DLD1 (cell line): ENCODE results near the gene HMCN1.

Experiments
- in situ Hi-C: cut with HindIII; loops from 2 replicates; pipeline ENCODE4 v1.10.0; 2017; ENCODE audit warnings: low sequenced_read_pairs

HMCN1 gene

DNA sequence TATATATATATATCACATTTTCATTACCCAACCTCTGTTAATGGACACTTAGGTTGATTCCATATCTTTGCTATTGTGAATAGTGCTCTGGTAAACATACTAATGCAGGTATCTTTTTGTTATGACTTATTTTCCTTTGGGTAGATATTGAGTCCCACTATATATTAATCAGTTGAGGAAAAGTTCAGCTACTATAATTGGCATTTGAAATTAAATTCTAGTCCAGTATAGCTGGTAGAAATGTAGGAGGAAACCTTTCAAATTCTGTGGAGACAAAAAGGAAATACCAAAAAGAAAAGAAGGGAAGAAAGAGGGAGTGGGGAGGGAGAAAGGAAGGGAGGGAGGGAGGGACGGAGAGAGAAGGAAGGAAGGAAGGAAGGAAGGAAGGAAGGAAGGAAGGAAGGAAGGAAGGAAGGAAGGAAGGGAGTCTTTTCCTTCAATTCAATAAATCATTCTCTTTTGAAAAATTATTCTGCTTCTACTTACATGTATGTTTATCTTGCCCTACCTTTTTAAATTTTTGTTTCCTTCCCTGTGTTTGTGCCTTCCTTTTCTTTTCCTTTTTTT lies 329.0 kb downstream of the HMCN1 start:
- in situ Hi-C loops = no loop called here

DNA sequence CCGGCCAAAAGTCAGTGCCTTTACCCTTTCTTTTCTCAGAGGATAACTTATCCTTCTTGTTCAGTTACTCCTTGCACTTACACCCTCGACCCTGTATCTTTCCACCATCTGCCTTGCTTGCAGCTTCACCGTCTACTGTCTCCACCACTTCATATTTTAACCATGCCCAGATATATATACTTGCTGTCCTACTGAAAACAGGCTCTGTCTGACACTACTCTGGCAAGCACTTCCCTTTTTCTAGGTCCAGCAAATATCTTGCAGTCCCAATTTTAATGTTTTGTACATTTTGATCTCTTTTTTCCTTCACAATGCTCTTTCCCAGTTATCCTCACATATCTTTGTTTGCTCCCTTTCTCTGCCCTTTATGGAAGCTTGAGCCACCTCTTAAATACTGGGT lies 332.2 kb downstream of the HMCN1 start:
- in situ Hi-C loops = no loop called here

- in situ Hi-C loops = no loop called here
These were observed 339.5 kb downstream of the HMCN1 start for GRCh38 chr1:186073697-186074096.

DNA sequence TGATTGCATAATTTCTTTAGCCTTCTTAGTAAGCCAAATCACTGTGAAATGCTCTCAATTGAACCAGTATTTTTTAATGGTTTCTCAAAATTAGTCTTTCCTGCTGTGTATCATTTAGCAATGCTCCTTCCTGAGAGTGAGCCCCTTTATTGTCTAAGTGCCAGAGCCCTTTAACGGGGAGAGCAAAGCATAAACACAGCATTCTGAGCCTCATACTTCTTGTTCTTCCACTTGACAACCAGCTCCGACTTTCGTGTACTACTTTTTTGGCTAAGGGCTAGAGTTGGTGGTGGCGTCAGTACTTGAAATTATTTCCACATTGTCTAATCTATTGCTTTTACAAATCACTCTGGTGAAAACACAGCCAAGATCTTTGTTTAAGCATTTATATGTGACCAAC lies 341.8 kb downstream of the HMCN1 start:
- in situ Hi-C loops = no loop called here

- in situ Hi-C loops = no loop called here
These were observed 344.1 kb downstream of the HMCN1 start for GRCh38 chr1:186078245-186078644.

DNA sequence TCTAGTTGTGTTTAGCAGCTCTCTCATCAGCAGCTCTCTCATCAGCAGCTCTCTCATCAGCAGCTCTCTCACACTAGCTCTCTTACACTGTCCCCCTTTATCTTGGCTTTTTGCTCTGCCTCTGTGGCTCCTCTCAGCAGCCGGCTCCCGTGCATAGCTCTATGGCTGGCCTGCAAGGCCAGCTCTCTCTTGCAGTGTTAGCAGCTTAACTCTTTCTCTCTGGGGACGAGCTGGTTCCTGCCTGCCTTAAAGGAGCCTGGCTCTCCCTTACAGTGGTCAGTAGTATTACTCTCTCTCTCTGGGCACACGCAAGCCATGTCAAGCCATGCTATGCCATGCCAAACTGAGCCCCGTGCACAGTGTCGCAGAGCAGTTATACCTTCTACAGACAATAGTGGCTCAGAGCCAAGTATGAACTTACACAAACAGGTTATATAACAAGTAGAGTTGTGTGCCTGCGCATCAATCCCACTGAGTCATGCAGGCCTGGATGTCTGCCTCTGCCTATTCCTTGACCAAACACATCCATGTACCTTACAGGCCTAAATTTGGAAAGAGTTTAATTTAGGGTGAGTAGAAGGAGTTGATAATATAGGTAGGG lies 345.0 kb downstream of the HMCN1 start:
- in situ Hi-C loops = no loop called here

- in situ Hi-C loops = no loop called here
These were observed 348.2 kb downstream of the HMCN1 start for GRCh38 chr1:186082235-186082937.

- in situ Hi-C loops = no loop called here
These were observed 352.4 kb downstream of the HMCN1 start for GRCh38 chr1:186086583-186086982.

- in situ Hi-C loops = no loop called here
These were observed 355.7 kb downstream of the HMCN1 start for GRCh38 chr1:186089940-186090339.

- in situ Hi-C loops = no loop called here
These were observed 357.1 kb downstream of the HMCN1 start for GRCh38 chr1:186091222-186091720.

DNA sequence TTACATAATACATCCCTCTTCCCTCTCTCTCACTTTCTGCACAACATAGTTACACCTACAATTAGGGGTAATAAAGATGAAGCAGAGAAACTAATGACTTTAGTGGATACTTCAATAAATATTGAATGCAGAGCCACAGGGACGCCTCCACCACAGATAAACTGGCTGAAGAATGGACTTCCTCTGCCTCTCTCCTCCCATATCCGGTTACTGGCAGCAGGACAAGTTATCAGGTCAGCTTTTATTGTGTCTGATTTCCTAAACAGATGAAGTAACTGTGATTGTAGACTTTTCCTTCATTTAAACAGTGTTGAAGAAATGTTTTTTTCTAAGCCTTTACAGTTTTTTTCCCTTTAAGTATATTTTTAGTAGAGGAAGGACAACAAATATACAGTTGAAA lies 359.2 kb downstream of the HMCN1 start:
- in situ Hi-C loops = no loop called here

DNA sequence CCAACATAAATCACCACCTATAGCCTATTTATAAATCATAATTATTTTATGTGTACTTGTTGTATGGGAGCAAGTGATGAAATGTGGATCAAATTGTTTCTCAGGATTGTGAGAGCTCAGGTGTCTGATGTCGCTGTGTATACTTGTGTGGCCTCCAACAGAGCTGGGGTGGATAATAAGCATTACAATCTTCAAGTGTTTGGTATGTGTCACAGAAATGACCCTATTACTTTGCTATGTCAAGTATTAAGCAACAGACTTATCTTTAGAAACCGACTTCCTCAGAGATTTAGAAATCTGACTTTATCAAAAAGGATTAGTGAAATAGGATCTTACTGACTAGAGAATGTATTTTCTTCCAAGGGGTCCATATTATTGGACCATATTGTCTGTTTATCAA lies 360.0 kb downstream of the HMCN1 start:
- in situ Hi-C loops = no loop called here

- in situ Hi-C loops = no loop called here
These were observed 365.3 kb downstream of the HMCN1 start for GRCh38 chr1:186099336-186100104.

DNA sequence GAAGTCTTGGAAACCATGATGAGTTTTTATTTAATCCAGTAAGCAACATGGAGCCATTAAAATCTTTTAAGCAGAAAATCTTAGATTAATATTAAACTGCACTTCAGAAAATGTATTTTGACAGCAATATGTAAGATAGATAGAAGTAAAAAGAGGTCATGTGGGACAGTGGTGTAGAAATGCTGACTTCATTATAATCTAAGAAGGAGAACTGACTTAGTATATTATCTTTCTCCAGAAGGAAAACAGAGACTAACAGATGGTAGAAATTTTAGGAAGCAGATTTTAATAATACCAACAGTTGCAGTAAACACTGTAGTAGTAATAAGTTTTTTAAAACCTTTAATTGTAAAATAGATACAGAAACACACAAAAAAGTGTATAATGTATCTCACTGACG lies 367.9 kb downstream of the HMCN1 start:
- in situ Hi-C loops = no loop called here

- in situ Hi-C loops = no loop called here
These were observed 368.5 kb downstream of the HMCN1 start for GRCh38 chr1:186102547-186103148.

DNA sequence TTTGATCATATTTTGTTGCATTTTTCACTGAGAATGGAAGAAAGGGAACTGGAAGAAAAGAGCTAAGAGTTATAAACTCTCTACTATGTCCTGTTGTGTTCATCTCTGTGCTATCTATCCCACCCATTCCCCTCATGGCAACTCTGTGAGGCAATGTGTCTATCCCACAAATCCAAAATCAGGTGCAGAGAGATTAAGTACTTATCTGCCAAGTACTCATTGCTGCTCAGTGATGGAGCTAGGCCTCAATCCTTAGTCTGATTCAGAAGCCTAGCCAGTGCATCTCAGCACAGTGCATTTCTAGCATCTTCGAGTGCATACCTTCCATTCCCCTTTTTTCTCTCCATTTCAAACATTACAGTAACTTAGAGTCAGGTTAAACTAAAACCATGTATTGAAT lies 370.3 kb downstream of the HMCN1 start:
- in situ Hi-C loops = no loop called here

DNA sequence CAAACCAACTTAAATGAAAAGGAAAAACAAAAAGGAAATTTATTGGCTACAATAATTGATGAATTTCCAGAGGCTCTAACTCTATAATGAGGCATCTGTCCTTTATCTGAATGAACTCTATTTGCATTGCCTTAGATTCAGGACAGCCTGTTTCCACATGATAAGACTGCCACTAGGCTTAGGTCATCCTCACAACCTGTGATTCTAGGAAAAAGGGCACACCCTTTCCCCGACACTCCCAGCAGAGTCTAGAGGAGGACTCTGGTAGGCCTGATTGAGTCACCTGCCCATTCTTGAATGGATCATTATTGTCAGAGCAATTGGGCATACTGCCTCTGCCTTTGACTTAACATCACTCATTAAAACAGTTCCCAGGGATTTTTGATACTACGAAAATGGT lies 378.1 kb downstream of the HMCN1 start:
- in situ Hi-C loops = no loop called here

DNA sequence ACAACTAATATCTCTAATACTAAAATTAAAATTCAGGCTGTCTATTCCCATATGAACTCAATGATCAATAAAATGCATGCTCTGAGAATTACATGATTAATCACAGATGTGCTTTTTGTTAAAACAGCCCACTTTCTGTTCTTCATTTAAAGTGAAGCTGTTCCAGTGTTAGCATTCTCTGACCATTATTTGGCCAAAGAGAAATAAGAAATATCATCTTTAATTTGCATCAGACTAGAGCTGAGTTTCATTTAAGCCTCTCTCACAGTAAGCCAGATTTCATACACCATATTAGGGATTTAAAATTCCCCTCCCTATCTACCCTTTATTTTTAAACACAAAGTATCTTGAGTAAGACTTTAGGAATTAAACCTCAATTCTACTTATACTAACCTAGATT lies 379.3 kb downstream of the HMCN1 start:
- in situ Hi-C loops = no loop called here

GRCh38 chr1:186118724-186119123 lies 384.5 kb downstream of the HMCN1 start:
- in situ Hi-C loops = no loop called here

DNA sequence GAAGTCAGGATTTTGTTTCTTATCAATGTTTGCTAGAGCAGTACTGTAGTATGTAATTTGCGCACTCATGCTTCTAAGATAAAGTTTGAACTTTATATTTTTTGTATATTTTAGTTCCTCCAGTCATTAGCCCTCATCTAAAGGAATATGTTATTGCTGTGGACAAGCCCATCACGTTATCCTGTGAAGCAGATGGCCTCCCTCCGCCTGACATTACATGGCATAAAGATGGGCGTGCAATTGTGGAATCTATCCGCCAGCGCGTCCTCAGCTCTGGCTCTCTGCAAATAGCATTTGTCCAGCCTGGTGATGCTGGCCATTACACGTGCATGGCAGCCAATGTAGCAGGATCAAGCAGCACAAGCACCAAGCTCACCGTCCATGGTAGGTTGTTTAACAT lies 388.6 kb downstream of the HMCN1 start:
- in situ Hi-C loops = no loop called here

- in situ Hi-C loops = no loop called here
These were observed 390.8 kb downstream of the HMCN1 start for GRCh38 chr1:186125035-186125434.
